HepG2 (cell line): ENCODE data around the gene AP2B1.

Source experiments
- HOMEZ ChIP-seq: IDR thresholded peaks from 2 replicates; pipeline ENCODE4 v1.6.1; 2016; ENCODE audit warnings: low read depth
- POLR2A ChIP-seq, 2 experiments: IDR thresholded peaks; 2 replicates each; pipeline ENCODE4 v1.6.1; 2011; ENCODE audit warnings: low read depth in 2 of 2, low read length in 2 of 2, mild to moderate bottlenecking in 1 of 2, moderate library complexity in 1 of 2; ENCODE audit not compliant: insufficient read depth in 1 of 2
- ZNF549 ChIP-seq: sonication (generic); formaldehyde crosslinking; IDR thresholded peaks from 2 replicates; pipeline ENCODE4 v1.5.0; 2020; ENCODE audit warnings: missing genetic modification reagents
- ZNF777 ChIP-seq: sonication (generic); formaldehyde crosslinking; IDR thresholded peaks from 2 replicates; pipeline ENCODE4 v1.4.0; 2020; ENCODE audit warnings: missing genetic modification reagents
- TF ChIP-seq, protein P1 (sequence below): sonication (generic); formaldehyde crosslinking; IDR thresholded peaks from 2 replicates; pipeline ENCODE4 v1.4.0; 2020; ENCODE audit warnings: missing genetic modification reagents, low read depth, mild to moderate bottlenecking, borderline replicate concordance

DNA sequence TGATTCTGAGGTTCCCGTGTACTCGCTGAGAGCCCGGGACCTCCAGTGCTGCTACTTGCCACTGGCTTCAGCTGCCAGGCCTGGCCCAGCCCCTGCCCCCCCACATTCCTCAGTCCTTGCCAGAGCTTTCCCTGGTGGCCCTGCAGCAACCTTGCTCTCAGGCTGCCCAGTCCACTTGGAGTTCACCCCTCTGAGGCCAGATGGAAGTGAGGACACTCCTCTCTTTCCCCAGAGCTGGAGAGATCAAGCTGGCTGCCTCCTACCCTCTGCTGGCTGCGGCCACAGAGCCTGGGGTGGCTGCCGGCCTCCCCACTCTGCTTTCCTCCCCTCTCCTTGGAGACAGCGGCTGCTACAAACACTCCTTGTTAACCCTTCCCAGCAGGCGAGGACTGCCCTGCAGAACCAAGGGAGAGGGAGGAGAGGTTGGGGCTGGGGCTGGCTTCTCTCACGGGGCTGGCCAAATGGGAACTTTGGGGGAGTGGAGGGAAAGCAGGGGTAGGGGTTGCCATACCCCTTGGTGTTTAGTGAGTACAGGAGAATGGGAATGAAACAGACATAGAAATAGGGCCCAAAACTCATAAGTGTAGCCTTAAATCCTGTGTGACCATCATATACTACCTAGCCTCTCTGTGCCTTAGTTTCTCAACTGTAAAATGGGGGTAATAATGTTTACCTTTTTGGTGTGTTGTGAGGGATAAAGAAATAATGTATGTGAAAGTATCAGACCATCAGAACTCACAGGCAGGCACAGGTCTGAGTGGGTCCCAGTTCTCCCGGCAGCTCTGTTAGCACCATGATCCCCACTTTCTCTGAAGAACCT lies 166.0 kb downstream of the AP2B1 start, which contains the start of gene GAS2L2:
- TF ChIP-seq ZNF549 (CRISPR knock-in tag): no peak
- TF ChIP-seq, protein P1, sequence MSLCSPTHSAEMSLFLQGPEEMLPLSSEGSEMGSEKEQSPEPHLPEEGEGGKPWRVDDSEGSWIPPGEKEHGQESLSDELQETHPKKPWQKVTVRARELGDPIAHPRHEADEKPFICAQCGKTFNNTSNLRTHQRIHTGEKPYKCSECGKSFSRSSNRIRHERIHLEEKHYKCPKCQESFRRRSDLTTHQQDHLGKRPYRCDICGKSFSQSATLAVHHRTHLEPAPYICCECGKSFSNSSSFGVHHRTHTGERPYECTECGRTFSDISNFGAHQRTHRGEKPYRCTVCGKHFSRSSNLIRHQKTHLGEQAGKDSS: no peak
- no peak for TF ChIP-seq ZNF777
- TF ChIP-seq HOMEZ (CRISPR knock-in tag): no peak
- TF ChIP-seq POLR2A (IDR thresholded peaks at IDR 0.05; ENCODE audit: insufficient read depth in 1 of 2, low read depth in 2 of 2, low read length in 2 of 2): no peak
